Endothelial cell of umbilical vein (primary cell): ENCODE measurements around the gene CDC14B. TPM values are rescaled to one million over a fixed set of nuclear protein-coding genes. Genes with fewer than 3 reads are reported as not detected.
"Not testable (repeated sequence)": the region's sequence is repeated elsewhere in the genome, so short reads cannot be mapped to it uniquely, and the experiment has no call there.

ENCODE experiments used
- BruUV-seq: library from RNA; stranded (reverse); fragments of 400-500 nt; replicated peaks from 2 replicates; lab custom pipeline; 2021; lab: Mats Ljungman, UMichigan
- CTCF ChIA-PET: fragments of 300-600, 350-600 bp; sonication (Branson Sonifier 250); formaldehyde crosslinking; loops from one replicate; lab custom pipeline; 2021; ENCODE audit warnings: antibody characterized with exemption, inconsistent platforms; lab: Charles Lee
- POLR2A ChIA-PET: fragments of 300-600, 350-600 bp; sonication (Branson Sonifier 250); formaldehyde crosslinking; loops from one replicate; lab custom pipeline; 2021; ENCODE audit warnings: antibody characterized with exemption, inconsistent platforms; lab: Charles Lee
- DNase-seq: peaks from one replicate; pipeline ENCODE4 v3.0.0-alpha.2; 2011; ENCODE audit warnings: low read depth, low spot score
- FAIRE-seq: peaks from 2 replicates; lab custom pipeline; 2011; peaks lifted over from hg19 to GRCh38; lab: Jason Lieb, UNC
- H2AFZ ChIP-seq: 2 replicates; pipeline ENCODE4 v1.6.0; 2012; ENCODE audit warnings: low read depth, low read length, control low read depth, inconsistent platforms
- H3K27ac ChIP-seq: 2 replicates; pipeline ENCODE4 v1.5.1; 2011; ENCODE audit warnings: low read depth, mild to moderate bottlenecking, control low read depth, low read length, moderate library complexity; ENCODE audit not compliant: insufficient read depth
- H3K27me3 ChIP-seq, 2 experiments: 2 replicates each; pipeline versions ENCODE4 v1.6.0 to v1.6.1; 2011; ENCODE audit warnings: low read length in 2 of 2, mixed read lengths in 1 of 2; ENCODE audit not compliant: control insufficient read depth in 2 of 2, insufficient read depth in 2 of 2
- H3K36me3 ChIP-seq, 2 experiments: 2 replicates in 1 of 2; 3 replicates in 1 of 2; pipeline ENCODE4 v1.5.1; 2011; ENCODE audit warnings: low read length in 2 of 2, mild to moderate bottlenecking in 1 of 2, moderate library complexity in 1 of 2; ENCODE audit not compliant: control insufficient read depth in 2 of 2, insufficient read depth in 2 of 2; ENCODE audit errors: extremely low read depth in 1 of 2
- H3K4me1 ChIP-seq: 3 replicates; pipeline ENCODE4 v1.5.1; 2011; ENCODE audit warnings: mild to moderate bottlenecking, low read length; ENCODE audit not compliant: control insufficient read depth, insufficient read depth; ENCODE audit errors: extremely low read depth
- H3K4me2 ChIP-seq: 2 replicates; pipeline ENCODE4 v1.6.1; 2011; ENCODE audit warnings: low read length, control low read depth, mixed read lengths; ENCODE audit not compliant: insufficient read depth
- H3K4me3 ChIP-seq, 3 experiments: fragments of 200-600 bp in 1 of 3; sonication (generic), shearing (Covaris generic) in 1 of 3; replicated peaks in 1 of 3; 2 replicates each; pipeline ENCODE4 v1.5.1; 2011 to 2016; ENCODE audit warnings: control low read depth in 3 of 3, low read length in 3 of 3, mild to moderate bottlenecking in 2 of 3, inconsistent platforms in 1 of 3, low read depth in 1 of 3, moderate library complexity in 1 of 3; ENCODE audit not compliant: insufficient read depth in 1 of 3
- H3K79me2 ChIP-seq: 2 replicates; pipeline ENCODE4 v1.6.0; 2012; ENCODE audit warnings: low read length, inconsistent platforms; ENCODE audit not compliant: control insufficient read depth, insufficient read depth
- H3K9ac ChIP-seq: replicated peaks from 2 replicates; pipeline ENCODE3; 2011; ENCODE audit warnings: low read length, control low read depth; ENCODE audit not compliant: insufficient read depth; ENCODE audit errors: extremely low read depth
- H3K9me1 ChIP-seq: replicated peaks from 3 replicates; pipeline ENCODE4 v1.6.0; 2011; ENCODE audit warnings: mild to moderate bottlenecking, low read length; ENCODE audit not compliant: control insufficient read depth, insufficient read depth; ENCODE audit errors: extremely low read depth
- H3K9me3 ChIP-seq: replicated peaks from 2 replicates; pipeline ENCODE4 v1.5.1; 2012; ENCODE audit warnings: low read length, inconsistent platforms; ENCODE audit not compliant: control insufficient read depth, insufficient read depth
- H4K20me1 ChIP-seq: replicated peaks from 2 replicates; pipeline ENCODE3; 2011; ENCODE audit warnings: mild to moderate bottlenecking, low read length; ENCODE audit not compliant: control insufficient read depth, insufficient read depth; ENCODE audit errors: extremely low read depth
- FOS ChIP-seq: IDR thresholded peaks from 2 replicates; pipeline ENCODE4 v1.6.1; 2011; ENCODE audit warnings: mild to moderate bottlenecking, low read length, moderate library complexity, borderline replicate concordance; ENCODE audit not compliant: insufficient read depth
- GATA2 ChIP-seq: IDR thresholded peaks from 2 replicates; pipeline ENCODE4 v1.7.0; 2011; ENCODE audit warnings: low read depth, mild to moderate bottlenecking, moderate library complexity, mixed read lengths, low read length; ENCODE audit not compliant: insufficient read length, insufficient read depth
- JUN ChIP-seq: IDR thresholded peaks from 2 replicates; pipeline ENCODE4 v1.6.1; 2011; ENCODE audit warnings: borderline replicate concordance, low read depth; ENCODE audit not compliant: insufficient read length, insufficient read depth
- MYC ChIP-seq: IDR thresholded peaks from one replicate; pipeline ENCODE4 v1.6.1; 2011; ENCODE audit warnings: mild to moderate bottlenecking, low read depth, low read length
- POLR2A ChIP-seq: IDR thresholded peaks from 2 replicates; pipeline ENCODE4 v1.6.1; 2012; ENCODE audit warnings: low read depth, mild to moderate bottlenecking, control low read depth, low read length
- POLR2AphosphoS5 ChIP-seq: IDR thresholded peaks from 2 replicates; pipeline ENCODE4 v1.6.1; 2012; ENCODE audit warnings: low read depth, mild to moderate bottlenecking, control low read depth, low read length, moderate library complexity; ENCODE audit not compliant: insufficient read depth
- dilution Hi-C: fragments of 300-500 bp; cut with MboI; formaldehyde crosslinking; loops from one replicate; pipeline ENCODE4 v1.15.0; 2019; ENCODE audit warnings: low sequenced_read_pairs; ENCODE audit not compliant: extremely low pct_ligation_motif_present
- intact Hi-C: fragments of 100-400 bp; cut with micrococcal nuclease; formaldehyde crosslinking; loops from one replicate; pipeline ENCODE4 v1.10.0; 2022
- polyA plus RNA-seq, 4 experiments: library from polyadenylated mRNA; depleted of rRNA in 3 of 4; stranded (reverse) in 3 of 4; unstranded in 1 of 4; fragments of >200 nt; gene quantifications; 2 replicates each; pipeline versions ENCODE4 v1.2.1 to v1.2.3, GENCODE V29; 2011 to 2012; ENCODE audit warnings: missing spikeins in 1 of 4
- total RNA-seq: library from RNA; stranded (reverse); gene quantifications from 2 replicates; pipeline ENCODE4 v1.2.3, GENCODE V29; 2021
- TF ChIP-seq, protein P1 (sequence below), 2 donors: IDR thresholded peaks; 1 replicate in 1 of 2; 2 replicates in 1 of 2; pipeline ENCODE4 v1.5.1; 2011; ENCODE audit warnings: low read length in 2 of 2, mild to moderate bottlenecking in 2 of 2, moderate library complexity in 2 of 2, control low read depth in 1 of 2, inconsistent platforms in 1 of 2, low read depth in 1 of 2; ENCODE audit not compliant: insufficient read depth in 1 of 2; ENCODE audit errors: extremely low read depth in 1 of 2
- TF ChIP-seq, protein P2 (sequence below): IDR thresholded peaks from 2 replicates; pipeline ENCODE4 v1.6.1; 2011; ENCODE audit not compliant: insufficient read depth, insufficient read length

Gene CDC14B
- total and polyA plus RNA-seq, 2 donors (not counting 3 experiments of a cell fraction or from before 2014, with no cell fraction given) = 0.39 to 0.93 TPM

- dilution Hi-C loops, H3K79me2 ChIP-seq, H2AFZ ChIP-seq, H3K36me3 ChIP-seq, H3K4me1 ChIP-seq, H3K9ac ChIP-seq, H3K4me2 ChIP-seq, H3K9me1 ChIP-seq, DNase-seq, FAIRE-seq, intact Hi-C loops, BruUV-seq, H3K4me3 ChIP-seq, H3K27ac ChIP-seq, POLR2A ChIA-PET, H3K27me3 ChIP-seq, H4K20me1 ChIP-seq, H3K9me3 ChIP-seq: not testable (repeated sequence)
- CTCF ChIA-PET = interaction anchor here (1.1 kb wide), 1 partner anchor 107 kb away, joined by 3 read pairs; no protein-coding TSS in a partner anchor
Measured at GRCh38 chr9:96582199-96582598, 37.4 kb downstream of the CDC14B start.

- BruUV-seq = no TSS peak
- H4K20me1 ChIP-seq = no peaks in the 10 kb centered on the region
- DNase-seq (no peak), FAIRE-seq (no peak)
- no peak overlapping the region for H3K9ac ChIP-seq
- no peaks in the 10 kb centered on the region for H3K9me3 ChIP-seq
- H2AFZ ChIP-seq = no peak overlapping the region
- H3K79me2 ChIP-seq = no peaks in the 10 kb centered on the region
- dilution Hi-C loops = no loop called here
- H3K27ac ChIP-seq = no peak overlapping the region
- intact Hi-C loops = no loop called here
- H3K4me2 ChIP-seq = no peak overlapping the region
- H3K36me3 ChIP-seq = no peaks in the 10 kb centered on the region
- TF ChIP-seq JUN = no peak
- TF ChIP-seq, protein P1, sequence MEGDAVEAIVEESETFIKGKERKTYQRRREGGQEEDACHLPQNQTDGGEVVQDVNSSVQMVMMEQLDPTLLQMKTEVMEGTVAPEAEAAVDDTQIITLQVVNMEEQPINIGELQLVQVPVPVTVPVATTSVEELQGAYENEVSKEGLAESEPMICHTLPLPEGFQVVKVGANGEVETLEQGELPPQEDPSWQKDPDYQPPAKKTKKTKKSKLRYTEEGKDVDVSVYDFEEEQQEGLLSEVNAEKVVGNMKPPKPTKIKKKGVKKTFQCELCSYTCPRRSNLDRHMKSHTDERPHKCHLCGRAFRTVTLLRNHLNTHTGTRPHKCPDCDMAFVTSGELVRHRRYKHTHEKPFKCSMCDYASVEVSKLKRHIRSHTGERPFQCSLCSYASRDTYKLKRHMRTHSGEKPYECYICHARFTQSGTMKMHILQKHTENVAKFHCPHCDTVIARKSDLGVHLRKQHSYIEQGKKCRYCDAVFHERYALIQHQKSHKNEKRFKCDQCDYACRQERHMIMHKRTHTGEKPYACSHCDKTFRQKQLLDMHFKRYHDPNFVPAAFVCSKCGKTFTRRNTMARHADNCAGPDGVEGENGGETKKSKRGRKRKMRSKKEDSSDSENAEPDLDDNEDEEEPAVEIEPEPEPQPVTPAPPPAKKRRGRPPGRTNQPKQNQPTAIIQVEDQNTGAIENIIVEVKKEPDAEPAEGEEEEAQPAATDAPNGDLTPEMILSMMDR (IDR thresholded peaks at IDR 0.05; ENCODE audit: extremely low read depth in 1 of 2, insufficient read depth in 1 of 2, low read depth in 1 of 2, low read length in 2 of 2) = no peak
- TF ChIP-seq, protein P2, sequence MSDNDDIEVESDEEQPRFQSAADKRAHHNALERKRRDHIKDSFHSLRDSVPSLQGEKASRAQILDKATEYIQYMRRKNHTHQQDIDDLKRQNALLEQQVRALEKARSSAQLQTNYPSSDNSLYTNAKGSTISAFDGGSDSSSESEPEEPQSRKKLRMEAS = no peak
- TF ChIP-seq GATA2 = no peak
- TF ChIP-seq MYC = no peak
- TF ChIP-seq POLR2AphosphoS5 = no peak
- no peak for TF ChIP-seq POLR2A
- TF ChIP-seq FOS = no peak
- no peak overlapping the region for H3K4me3 ChIP-seq
- CTCF ChIA-PET = interaction anchor here (1.1 kb wide), 1 partner anchor 107 kb away, joined by 3 read pairs; no protein-coding TSS in a partner anchor
- H3K4me1 ChIP-seq = no peaks in the 10 kb centered on the region
- H3K9me1 ChIP-seq = no peaks in the 10 kb centered on the region
- peaks cover 0 to 3% of the 10 kb centered on the region in 2 experiments for H3K27me3 ChIP-seq
- POLR2A ChIA-PET = no interaction called here
Measured at GRCh38 chr9:96581786-96582185, 37.9 kb downstream of the CDC14B start.
